HCT116 (cell line): ENCODE data around the gene NEK7. TPM values are rescaled to one million over a fixed set of nuclear protein-coding genes. Genes with fewer than 3 reads are reported as not detected.

Source experiments
- ATAC-seq: fragments of 200-7000 bp; cut with Tn5 transposase; 2 replicates; pipeline ENCODE4 v1.9.1; 2020; ENCODE audit warnings: mild to moderate bottlenecking, moderate library complexity
- BruUV-seq: library from RNA; stranded (reverse); fragments of 400-500 nt; replicated peaks from 2 replicates; lab custom pipeline; 2021; lab: Mats Ljungman, UMichigan
- CTCF ChIA-PET: fragments of 300-600 bp; sonication (Branson Sonifier 250); formaldehyde crosslinking; loops from one replicate; lab custom pipeline; 2021; ENCODE audit warnings: antibody characterized with exemption; lab: Charles Lee
- POLR2A ChIA-PET: fragments of 300-600, 350-600 bp; sonication (Branson Sonifier 250); formaldehyde crosslinking; loops from one replicate; lab custom pipeline; 2021; ENCODE audit warnings: antibody characterized with exemption; lab: Charles Lee
- RAD21 ChIA-PET, 2 experiments: fragments of 300-600 bp; sonication (Branson Sonifier 250); formaldehyde crosslinking; loops; one replicate each; lab custom pipeline; 2023; ENCODE audit warnings: low total read pairs in 2 of 2; ENCODE audit not compliant: uncharacterized antibody in 2 of 2, unreplicated experiment in 2 of 2, low non-redundant PET in 1 of 2; lab: Charles Lee
- DNase-seq: peaks from one replicate; pipeline ENCODE4 v3.0.0-alpha.2; 2010; ENCODE audit warnings: low read depth, low spot score
- H2AFZ ChIP-seq: fragments of 200-600 bp; shearing (Covaris generic), sonication (generic); 2 replicates; pipeline ENCODE4 v1.6.1; 2017; ENCODE audit warnings: low read depth, mixed run types, mixed read lengths, antibody characterized with exemption, low read length; ENCODE audit not compliant: poor library complexity, severe bottlenecking
- H3K27ac ChIP-seq: 2 replicates; pipeline ENCODE4 v1.5.1; 2012; ENCODE audit warnings: low read depth, low read length
- H3K27me3 ChIP-seq: fragments of 200-600 bp; sonication (generic); 2 replicates; pipeline ENCODE4 v1.6.1; 2016; ENCODE audit warnings: mixed run types, low read length, mixed read lengths; ENCODE audit not compliant: insufficient read depth
- H3K36me3 ChIP-seq, 2 experiments: fragments of 200-500 bp in 1 of 2; fragments of 200-600 bp in 1 of 2; sonication (Bioruptor generic) in 1 of 2; sonication (generic) in 1 of 2; 2 replicates each; pipeline versions ENCODE4 v1.5.1 to v1.6.1; 2014 to 2016; ENCODE audit warnings: low read length in 2 of 2, inconsistent platforms in 1 of 2, mixed read lengths in 1 of 2, mixed run types in 1 of 2; ENCODE audit not compliant: insufficient read depth in 2 of 2, control insufficient read depth in 1 of 2
- H3K4me1 ChIP-seq, 2 experiments: fragments of 200-600 bp in 1 of 2; sonication (generic) in 1 of 2; 2 replicates each; pipeline versions ENCODE4 v1.5.1 to v1.6.1; 2012 to 2017; ENCODE audit warnings: low read length in 2 of 2, inconsistent platforms in 1 of 2, mild to moderate bottlenecking in 1 of 2, mixed read lengths in 1 of 2, mixed run types in 1 of 2, moderate library complexity in 1 of 2; ENCODE audit not compliant: insufficient read depth in 2 of 2, control insufficient read depth in 1 of 2
- H3K4me2 ChIP-seq: fragments of 200-600 bp; sonication (generic); 2 replicates; pipeline ENCODE4 v1.6.1; 2017; ENCODE audit warnings: mixed run types, low read length, mixed read lengths
- H3K4me3 ChIP-seq, 2 experiments: fragments of 200-600 bp in 1 of 2; sonication (generic) in 1 of 2; replicated peaks in 1 of 2; 2 replicates each; pipeline ENCODE4 v1.5.1; 2011 to 2016; ENCODE audit warnings: low read length in 2 of 2, control low read depth in 1 of 2, low read depth in 1 of 2, mild to moderate bottlenecking in 1 of 2, mixed read lengths in 1 of 2, mixed run types in 1 of 2
- H3K79me2 ChIP-seq: fragments of 200-600 bp; sonication (generic); 2 replicates; pipeline ENCODE4 v1.6.1; 2017; ENCODE audit warnings: mild to moderate bottlenecking, mixed run types, low read length, moderate library complexity, mixed read lengths; ENCODE audit not compliant: insufficient read depth
- H3K9ac ChIP-seq: fragments of 200-600 bp; sonication (generic); 2 replicates; pipeline ENCODE4 v1.6.1; 2016; ENCODE audit warnings: low read length, mixed read lengths
- H3K9me2 ChIP-seq: fragments of 200-600 bp; sonication (generic), shearing (Covaris generic); 2 replicates; pipeline ENCODE4 v1.6.1; 2017; ENCODE audit warnings: mixed run types, mild to moderate bottlenecking, moderate library complexity; ENCODE audit not compliant: insufficient read depth
- H3K9me3 ChIP-seq, 2 experiments: fragments of 200-500 bp in 1 of 2; fragments of 200-600 bp in 1 of 2; sonication (Bioruptor generic) in 1 of 2; sonication (generic) in 1 of 2; 2 replicates each; pipeline ENCODE4 v1.6.1; 2014 to 2017; ENCODE audit warnings: low read length in 2 of 2, mixed read lengths in 2 of 2, inconsistent platforms in 1 of 2, low read depth in 1 of 2, mild to moderate bottlenecking in 1 of 2, mixed run types in 1 of 2, moderate library complexity in 1 of 2; ENCODE audit not compliant: control insufficient read depth in 1 of 2, insufficient read depth in 1 of 2
- H4K20me1 ChIP-seq: fragments of 200-600 bp; sonication (generic), shearing (Covaris generic); 2 replicates; pipeline ENCODE4 v1.6.1; 2017; ENCODE audit warnings: mixed run types, mild to moderate bottlenecking, moderate library complexity; ENCODE audit not compliant: insufficient read depth
- CBX3 ChIP-seq: IDR thresholded peaks from 2 replicates; pipeline ENCODE4 v1.6.1; 2012; ENCODE audit warnings: low read depth
- MAX ChIP-seq: IDR thresholded peaks from 2 replicates; pipeline ENCODE4 v1.6.1; 2012
- SIN3A ChIP-seq: IDR thresholded peaks from 2 replicates; pipeline ENCODE4 v1.6.1; 2012; ENCODE audit warnings: low read depth
- SRF ChIP-seq: IDR thresholded peaks from 2 replicates; pipeline ENCODE4 v1.6.1; 2012; ENCODE audit warnings: low read depth
- TCF7L2 ChIP-seq: IDR thresholded peaks from 2 replicates; pipeline ENCODE4 v1.7.0; 2011; ENCODE audit warnings: borderline replicate concordance, inconsistent platforms; ENCODE audit not compliant: insufficient read depth, insufficient read length; ENCODE audit errors: extremely low read depth
- YY1 ChIP-seq: IDR thresholded peaks from 2 replicates; pipeline ENCODE4 v1.6.1; 2011; ENCODE audit warnings: low read length, low read depth, moderate library complexity, mild to moderate bottlenecking; ENCODE audit not compliant: insufficient replicate concordance; ENCODE audit errors: extremely low read depth
- ZFX ChIP-seq: fragments of 450-650 bp; IDR thresholded peaks from 2 replicates; pipeline ENCODE4 v1.6.1; 2017
- ZNF274 ChIP-seq: fragments of 200-500 bp; sonication (Bioruptor generic); IDR thresholded peaks from 2 replicates; pipeline ENCODE4 v1.6.1; 2014; ENCODE audit warnings: mild to moderate bottlenecking, low read depth, low read length, inconsistent platforms
- intact Hi-C: fragments of 100-400 bp; cut with micrococcal nuclease; formaldehyde crosslinking; loops from 2 replicates; pipeline ENCODE4 v1.10.0; 2022
- total RNA-seq: library from RNA; stranded (reverse); gene quantifications from one replicate; pipeline ENCODE4 v1.2.1, GENCODE V29; 2021; ENCODE audit not compliant: unreplicated experiment
- TF ChIP-seq, protein P1 (sequence below): IDR thresholded peaks from 2 replicates; pipeline ENCODE4 v1.6.1; 2012
- TF ChIP-seq, protein P2 (sequence below): IDR thresholded peaks from 2 replicates; pipeline ENCODE4 v1.6.1; 2011; ENCODE audit warnings: mild to moderate bottlenecking, low read length, moderate library complexity; ENCODE audit not compliant: insufficient replicate concordance; ENCODE audit errors: extremely low read depth

NEK7 gene
- total RNA-seq, 1 experiment from 2014 or later: 33.0 TPM

GRCh38 chr1:198212126-198212525, 55.3 kb downstream of the NEK7 start:
- no peaks in the 10 kb centered on the region for H3K4me1 ChIP-seq
- H3K9me3 ChIP-seq: peaks cover 4 to 5% of the 10 kb centered on the region in 2 experiments; a peak in 2 of 4 replicates
- no TSS peak for BruUV-seq
- H3K79me2 ChIP-seq: peaks cover 6% of the 10 kb centered on the region
- ChIA-PET POLR2A (no interaction called here), RAD21 (no interaction called here), CTCF (no interaction called here)
- intact Hi-C loops: no loop called here
- H3K4me3 ChIP-seq: no peak overlapping the region
- no peaks in the 10 kb centered on the region for H4K20me1 ChIP-seq
- ATAC-seq (no peak), DNase-seq (no peak)
- H3K36me3 ChIP-seq: no peaks in the 10 kb centered on the region
- no peaks in the 10 kb centered on the region for H3K27me3 ChIP-seq
- no peak overlapping the region for H2AFZ ChIP-seq
- H3K27ac ChIP-seq: no peak overlapping the region
- no peak overlapping the region for H3K9ac ChIP-seq
- H3K9me2 ChIP-seq: no peaks in the 10 kb centered on the region
- no peak for TF ChIP-seq TCF7L2
- TF ChIP-seq SIN3A: no peak
- TF ChIP-seq, protein P1, sequence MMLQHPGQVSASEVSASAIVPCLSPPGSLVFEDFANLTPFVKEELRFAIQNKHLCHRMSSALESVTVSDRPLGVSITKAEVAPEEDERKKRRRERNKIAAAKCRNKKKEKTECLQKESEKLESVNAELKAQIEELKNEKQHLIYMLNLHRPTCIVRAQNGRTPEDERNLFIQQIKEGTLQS: no peak
- no peak for TF ChIP-seq SRF
- no peak for TF ChIP-seq CBX3
- TF ChIP-seq ZFX: no peak
- no peak overlapping the region for H3K4me2 ChIP-seq

- POLR2A ChIA-PET: no interaction called here
- BruUV-seq: no TSS peak
- Histone ChIP-seq H3K4me3 (no peak overlapping the region), H2AFZ (no peak overlapping the region), H3K79me2 (peaks cover 6% of the 10 kb centered on the region), H3K27me3 (no peaks in the 10 kb centered on the region), H3K36me3 (no peaks in the 10 kb centered on the region), H3K9me3 (peaks cover 4 to 5% of the 10 kb centered on the region in 2 experiments; a peak in 2 of 4 replicates), H4K20me1 (no peaks in the 10 kb centered on the region), H3K9me2 (no peaks in the 10 kb centered on the region), H3K4me1 (no peaks in the 10 kb centered on the region), H3K4me2 (no peak overlapping the region), H3K9ac (no peak overlapping the region), H3K27ac (no peak overlapping the region)
- DNase-seq (no peak), ATAC-seq (no peak)
- TF ChIP-seq, protein P2, sequence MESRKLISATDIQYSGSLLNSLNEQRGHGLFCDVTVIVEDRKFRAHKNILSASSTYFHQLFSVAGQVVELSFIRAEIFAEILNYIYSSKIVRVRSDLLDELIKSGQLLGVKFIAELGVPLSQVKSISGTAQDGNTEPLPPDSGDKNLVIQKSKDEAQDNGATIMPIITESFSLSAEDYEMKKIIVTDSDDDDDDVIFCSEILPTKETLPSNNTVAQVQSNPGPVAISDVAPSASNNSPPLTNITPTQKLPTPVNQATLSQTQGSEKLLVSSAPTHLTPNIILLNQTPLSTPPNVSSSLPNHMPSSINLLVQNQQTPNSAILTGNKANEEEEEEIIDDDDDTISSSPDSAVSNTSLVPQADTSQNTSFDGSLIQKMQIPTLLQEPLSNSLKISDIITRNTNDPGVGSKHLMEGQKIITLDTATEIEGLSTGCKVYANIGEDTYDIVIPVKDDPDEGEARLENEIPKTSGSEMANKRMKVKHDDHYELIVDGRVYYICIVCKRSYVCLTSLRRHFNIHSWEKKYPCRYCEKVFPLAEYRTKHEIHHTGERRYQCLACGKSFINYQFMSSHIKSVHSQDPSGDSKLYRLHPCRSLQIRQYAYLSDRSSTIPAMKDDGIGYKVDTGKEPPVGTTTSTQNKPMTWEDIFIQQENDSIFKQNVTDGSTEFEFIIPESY: no peak
- TF ChIP-seq ZNF274 (no peak), YY1 (no peak), MAX (no peak), CBX3 (no peak)
- intact Hi-C loops: no loop called here
- RAD21 ChIA-PET: no interaction called here
- CTCF ChIA-PET: no interaction called here
Observed at GRCh38 chr1:198212675-198213074, 55.9 kb downstream of the NEK7 start.
